Calu3 (cell line): ENCODE data around the gene PRRG2. TPM values are rescaled to one million over a fixed set of nuclear protein-coding genes. Genes with fewer than 3 reads are reported as not detected.

ENCODE experiments used
- BruUV-seq: library from RNA; stranded (reverse); fragments of 400-500 nt; replicated peaks from 2 replicates; lab custom pipeline; 2021; lab: Mats Ljungman, UMichigan
- CTCF ChIA-PET: fragments of 300-600 bp; sonication (Branson Sonifier 250); formaldehyde crosslinking; loops from one replicate; lab custom pipeline; 2022; ENCODE audit warnings: antibody characterized with exemption; lab: Charles Lee
- DNase-seq: peaks from one replicate; pipeline ENCODE4 v3.0.0; 2022
- H3K27ac Mint-ChIP-seq: one replicate; pipeline ENCODE4 v1.8.0; 2022; ENCODE audit warnings: mixed read lengths; ENCODE audit not compliant: unreplicated experiment
- H3K27me3 Mint-ChIP-seq: one replicate; pipeline ENCODE4 v1.8.0; 2022; ENCODE audit warnings: mixed read lengths; ENCODE audit not compliant: unreplicated experiment
- H3K36me3 Mint-ChIP-seq: one replicate; pipeline ENCODE4 v1.8.0; 2022; ENCODE audit warnings: mild to moderate bottlenecking, moderate library complexity, mixed read lengths; ENCODE audit not compliant: insufficient read depth, unreplicated experiment
- H3K4me1 Mint-ChIP-seq: one replicate; pipeline ENCODE4 v1.8.0; 2022; ENCODE audit warnings: mild to moderate bottlenecking, low read depth, mixed read lengths; ENCODE audit not compliant: unreplicated experiment
- H3K4me3 Mint-ChIP-seq: one replicate; pipeline ENCODE4 v1.8.0; 2022; ENCODE audit warnings: mild to moderate bottlenecking, low read depth, moderate library complexity, mixed read lengths; ENCODE audit not compliant: unreplicated experiment
- H3K9me3 Mint-ChIP-seq: one replicate; pipeline ENCODE4 v1.8.0; 2022; ENCODE audit warnings: low read depth, mixed read lengths; ENCODE audit not compliant: unreplicated experiment
- intact Hi-C: fragments of 100-400 bp; cut with micrococcal nuclease; formaldehyde crosslinking; loops from one replicate; pipeline ENCODE4 v1.10.0; 2022; ENCODE audit not compliant: unreplicated experiment
- total RNA-seq: library from RNA; stranded (reverse); gene quantifications from 2 replicates; pipeline ENCODE4 v1.2.3, GENCODE V29; 2022
- TF ChIP-seq, protein P1 (sequence below): fragments of 200-600 bp; IDR thresholded peaks from one replicate; pipeline ENCODE4 v1.8.0; 2022; ENCODE audit warnings: antibody characterized with exemption; ENCODE audit not compliant: unreplicated experiment

PRRG2 gene
- total RNA-seq, 1 experiment from 2014 or later = 22.1 TPM

GRCh38 chr19:49580264-49581006 is 681 bp upstream of the PRRG2 start, which contains the start of gene NOSIP:
NOSIP (minus strand) TSS chr19:49580556; CDS start chr19:49560691, 19,865 bp downstream.
- no TSS peak for BruUV-seq
- H3K27me3 Mint-ChIP-seq = no peaks in the 10 kb centered on the region
- CTCF ChIA-PET = interaction anchor here (0.7 to 2.8 kb wide), 8 partner anchors 10 to 291 kb away, joined by 3 to 25 read pairs (median 3); partner anchors contain the start of gene PRR12
- TF ChIP-seq, protein P1, sequence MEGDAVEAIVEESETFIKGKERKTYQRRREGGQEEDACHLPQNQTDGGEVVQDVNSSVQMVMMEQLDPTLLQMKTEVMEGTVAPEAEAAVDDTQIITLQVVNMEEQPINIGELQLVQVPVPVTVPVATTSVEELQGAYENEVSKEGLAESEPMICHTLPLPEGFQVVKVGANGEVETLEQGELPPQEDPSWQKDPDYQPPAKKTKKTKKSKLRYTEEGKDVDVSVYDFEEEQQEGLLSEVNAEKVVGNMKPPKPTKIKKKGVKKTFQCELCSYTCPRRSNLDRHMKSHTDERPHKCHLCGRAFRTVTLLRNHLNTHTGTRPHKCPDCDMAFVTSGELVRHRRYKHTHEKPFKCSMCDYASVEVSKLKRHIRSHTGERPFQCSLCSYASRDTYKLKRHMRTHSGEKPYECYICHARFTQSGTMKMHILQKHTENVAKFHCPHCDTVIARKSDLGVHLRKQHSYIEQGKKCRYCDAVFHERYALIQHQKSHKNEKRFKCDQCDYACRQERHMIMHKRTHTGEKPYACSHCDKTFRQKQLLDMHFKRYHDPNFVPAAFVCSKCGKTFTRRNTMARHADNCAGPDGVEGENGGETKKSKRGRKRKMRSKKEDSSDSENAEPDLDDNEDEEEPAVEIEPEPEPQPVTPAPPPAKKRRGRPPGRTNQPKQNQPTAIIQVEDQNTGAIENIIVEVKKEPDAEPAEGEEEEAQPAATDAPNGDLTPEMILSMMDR = no peak
- H3K36me3 Mint-ChIP-seq = peaks cover 39% of the 10 kb centered on the region
- H3K27ac Mint-ChIP-seq = peak within 1 kb of the TSS; percentile 97
- intact Hi-C loops = no loop called here
- DNase-seq = peak; percentile 97
- no peaks in the 10 kb centered on the region for H3K9me3 Mint-ChIP-seq
- peaks cover 23% of the 10 kb centered on the region for H3K4me1 Mint-ChIP-seq
- H3K4me3 Mint-ChIP-seq = peak within 1 kb of the TSS; percentile 97

DNA sequence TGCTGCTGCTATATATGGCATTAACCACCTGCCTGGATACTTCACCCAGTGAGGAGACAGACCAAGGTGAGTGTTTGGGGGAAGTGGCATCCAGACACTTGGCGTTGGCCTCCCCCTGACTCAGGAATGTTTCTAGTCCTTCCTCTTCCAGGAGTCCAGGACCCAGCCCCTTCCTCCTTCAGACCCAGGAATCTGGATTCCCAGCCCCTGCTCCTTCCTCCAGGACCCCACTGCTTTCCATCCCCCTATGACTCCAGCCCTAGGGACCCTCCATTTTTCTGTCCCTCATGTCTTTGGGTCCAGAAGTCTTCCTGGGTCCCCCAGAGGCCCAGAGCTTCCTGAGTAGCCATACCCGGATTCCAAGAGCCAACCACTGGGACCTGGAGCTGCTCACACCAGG is 2.1 kb downstream of the PRRG2 start:
- Mint-ChIP-seq H3K9me3 (no peaks in the 10 kb centered on the region), H3K27me3 (no peaks in the 10 kb centered on the region), H3K4me1 (peaks cover 23% of the 10 kb centered on the region), H3K4me3 (no peak overlapping the region), H3K27ac (no peak overlapping the region), H3K36me3 (peaks cover 41% of the 10 kb centered on the region)
- BruUV-seq = TSS peak; percentile 18
- TF ChIP-seq, protein P1 = no peak
- intact Hi-C loops = no loop called here
- CTCF ChIA-PET = interaction anchor here (0.6 to 0.7 kb wide), 2 partner anchors 140 to 350 kb away, joined by 5 to 6 read pairs; no protein-coding TSS in a partner anchor
- DNase-seq = no peak

- no peaks in the 10 kb centered on the region for H3K9me3 Mint-ChIP-seq
- CTCF ChIA-PET = no interaction called here
- TF ChIP-seq, protein P1 = no peak
- H3K4me1 Mint-ChIP-seq = peaks cover 17% of the 10 kb centered on the region
- BruUV-seq = no TSS peak
- intact Hi-C loops = no loop called here
- no peak for DNase-seq
- no peak overlapping the region for H3K27ac Mint-ChIP-seq
- H3K4me3 Mint-ChIP-seq = no peak overlapping the region
- H3K36me3 Mint-ChIP-seq = peaks cover 46% of the 10 kb centered on the region
- H3K27me3 Mint-ChIP-seq = no peaks in the 10 kb centered on the region
Observed at GRCh38 chr19:49585023-49585422, 3.9 kb downstream of the PRRG2 start.

GRCh38 chr19:49587227-49587626 is 6.1 kb downstream of the PRRG2 start:
- CTCF ChIA-PET = interaction anchor here (0.7 to 0.9 kb wide), 5 partner anchors 53 to 1752 kb away, joined by 3 to 7 read pairs (median 4); partner anchors contain the start of gene SCAF1
- BruUV-seq = no TSS peak

More at GRCh38 chr19:49587227-49587626, 6.1 kb downstream of the PRRG2 start:
- TF ChIP-seq, protein P1 = no peak
- H3K36me3 Mint-ChIP-seq = peaks cover 48% of the 10 kb centered on the region
- H3K27me3 Mint-ChIP-seq = no peaks in the 10 kb centered on the region
- no peak for DNase-seq
- intact Hi-C loops = no loop called here
- H3K4me3 Mint-ChIP-seq = no peak overlapping the region
- H3K4me1 Mint-ChIP-seq = peaks cover 9% of the 10 kb centered on the region
- H3K9me3 Mint-ChIP-seq = no peaks in the 10 kb centered on the region
- no peak overlapping the region for H3K27ac Mint-ChIP-seq
